GM13976 (cell line): Measurements from ENCODE around the gene LHPP.

Experiments used
- DNase-seq: peaks from one replicate; pipeline ENCODE4 v3.0.0; 2012; ENCODE audit warnings: low spot score
- CTCF ChIP-seq: IDR thresholded peaks from 2 replicates; pipeline ENCODE4 v1.5.1; 2012; ENCODE audit warnings: borderline replicate concordance, mild to moderate bottlenecking; ENCODE audit not compliant: insufficient read depth; ENCODE audit errors: extremely low read depth, missing control alignments, control extremely low read depth
- in situ Hi-C: fragments of 300-500 bp; cut with MboI; formaldehyde crosslinking; loops from one replicate; pipeline ENCODE4 v1.12.0; 2022; ENCODE audit warnings: low sequenced_read_pairs, mixed read lengths, inconsistent platforms; ENCODE audit not compliant: unreplicated experiment

The LHPP gene

GRCh38 chr10:124652701-124653100 is 191.1 kb downstream of the LHPP start:
- in situ Hi-C loops: no loop called here
- TF ChIP-seq CTCF: no peak
- DNase-seq: no peak

DNA sequence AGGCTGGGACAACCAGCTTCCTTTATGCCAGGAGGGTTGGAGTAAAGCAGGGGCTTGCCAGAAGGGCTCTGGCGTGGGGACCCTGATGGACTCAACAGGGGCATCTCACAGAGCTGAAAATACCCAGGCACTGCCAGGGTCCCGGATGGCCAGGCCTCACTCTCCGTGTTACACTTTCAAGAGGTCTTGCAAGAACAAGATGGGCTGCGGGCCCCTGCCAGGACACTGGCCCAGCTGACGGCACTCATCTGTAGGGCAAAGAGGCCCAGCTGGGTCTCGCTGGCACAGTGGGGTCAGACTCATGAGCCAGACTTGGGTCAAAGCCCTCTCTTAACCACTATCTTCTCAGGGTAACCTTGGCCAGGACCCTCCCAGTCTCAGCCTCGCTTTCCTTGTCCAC is 191.7 kb downstream of the LHPP start:
- in situ Hi-C loops: no loop called here
- no peak for TF ChIP-seq CTCF
- no peak for DNase-seq

GRCh38 chr10:124653811-124654651 is 192.4 kb downstream of the LHPP start:
- TF ChIP-seq CTCF: no peak
- DNase-seq: no peak
- in situ Hi-C loops: no loop called here

DNA sequence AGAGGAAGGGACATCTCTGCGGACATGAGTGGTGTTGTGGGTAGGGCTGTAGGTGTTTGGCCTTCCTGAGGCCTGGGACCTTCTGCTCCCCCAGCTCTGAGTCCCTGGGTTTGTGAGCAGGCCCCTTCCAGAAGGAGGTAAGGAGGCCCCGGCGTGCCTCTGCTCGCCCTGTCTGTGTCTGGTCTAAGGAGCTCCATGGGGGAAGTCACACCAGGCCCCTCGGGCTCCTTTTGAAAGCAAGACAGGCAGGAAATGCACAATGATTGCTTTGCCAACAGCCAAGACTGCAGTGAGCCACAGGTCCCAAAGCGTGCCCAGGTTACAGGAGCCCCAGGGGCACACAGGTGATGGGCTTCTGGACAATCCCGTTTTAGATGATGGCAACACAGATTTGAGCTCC is 193.1 kb downstream of the LHPP start:
- TF ChIP-seq CTCF: no peak
- DNase-seq: no peak
- in situ Hi-C loops: no loop called here

- no peak for DNase-seq
- no peak for TF ChIP-seq CTCF
- in situ Hi-C loops: no loop called here
Measured at GRCh38 chr10:124655191-124656112, 193.8 kb downstream of the LHPP start.

GRCh38 chr10:124656113-124656490 is 194.5 kb downstream of the LHPP start:
- no peak for TF ChIP-seq CTCF
- in situ Hi-C loops: no loop called here
- no peak for DNase-seq
